A673 (cell line): ENCODE measurements around the gene PUS7. TPM values are rescaled to one million over a fixed set of nuclear protein-coding genes. Genes with fewer than 3 reads are reported as not detected.

Source experiments
- BruUV-seq: library from RNA; stranded (reverse); fragments of 400-500 nt; replicated peaks from 2 replicates; lab custom pipeline; 2021; lab: Mats Ljungman, UMichigan
- CTCF ChIA-PET: fragments of 300-600 bp; sonication (Branson Sonifier 250); formaldehyde crosslinking; loops from one replicate; lab custom pipeline; 2022; ENCODE audit warnings: antibody characterized with exemption; lab: Charles Lee
- POLR2A ChIA-PET: fragments of 300-600 bp; sonication (Branson Sonifier 250); formaldehyde crosslinking; loops from one replicate; lab custom pipeline; 2022; ENCODE audit warnings: antibody characterized with exemption; ENCODE audit not compliant: low non-redundant PET; lab: Charles Lee
- DNase-seq: peaks from one replicate; pipeline ENCODE4 v3.0.0-alpha.2; 2015; ENCODE audit warnings: low spot score
- H3K27ac ChIP-seq: fragments of 200-600 bp; sonication (generic); 2 replicates; pipeline ENCODE4 v1.5.1; 2016; ENCODE audit warnings: mixed run types, low read depth, mild to moderate bottlenecking, mixed read lengths, antibody characterized with exemption, low read length; ENCODE audit not compliant: poor library complexity, severe bottlenecking
- H3K27me3 ChIP-seq: fragments of 200-600 bp; sonication (generic); replicated peaks from 2 replicates; pipeline ENCODE4 v1.6.1; 2017; ENCODE audit warnings: mixed run types, low read depth, mild to moderate bottlenecking, mixed read lengths, antibody characterized with exemption, low read length; ENCODE audit not compliant: insufficient read depth, poor library complexity
- H3K36me3 ChIP-seq: fragments of 200-600 bp; sonication (generic); 2 replicates; pipeline ENCODE4 v1.6.1; 2016; ENCODE audit warnings: mixed run types, mild to moderate bottlenecking, mixed read lengths, antibody characterized with exemption, low read length; ENCODE audit not compliant: insufficient read depth, poor library complexity, severe bottlenecking
- H3K4me1 ChIP-seq: fragments of 200-600 bp; sonication (generic); 2 replicates; pipeline ENCODE4 v1.6.1; 2017; ENCODE audit warnings: mixed run types, mild to moderate bottlenecking, mixed read lengths, antibody characterized with exemption, low read length; ENCODE audit not compliant: insufficient read depth, poor library complexity, severe bottlenecking
- H3K4me3 ChIP-seq: fragments of 200-600 bp; sonication (generic); 2 replicates; pipeline ENCODE4 v1.5.1; 2016; ENCODE audit warnings: low read depth, mixed run types, mild to moderate bottlenecking, mixed read lengths, low read length; ENCODE audit not compliant: poor library complexity, severe bottlenecking
- H3K9me3 ChIP-seq: fragments of 200-600 bp; sonication (generic); 2 replicates; pipeline ENCODE4 v1.6.1; 2016; ENCODE audit warnings: mixed run types, low read depth, mild to moderate bottlenecking, mixed read lengths, antibody characterized with exemption, low read length; ENCODE audit not compliant: poor library complexity, severe bottlenecking
- EZH2 ChIP-seq: fragments of 200-600 bp; sonication (generic); IDR thresholded peaks from 2 replicates; pipeline ENCODE4 v1.6.1; 2017; ENCODE audit warnings: borderline replicate concordance, low read depth, mild to moderate bottlenecking, mixed read lengths, antibody characterized with exemption, low read length; ENCODE audit not compliant: poor library complexity, severe bottlenecking
- intact Hi-C: fragments of 100-400 bp; cut with micrococcal nuclease; formaldehyde crosslinking; loops from one replicate; pipeline ENCODE4 v1.10.0; 2022; ENCODE audit not compliant: unreplicated experiment
- total RNA-seq: library from RNA; stranded (reverse); gene quantifications from 2 replicates; pipeline ENCODE4 v1.2.3, GENCODE V29; 2021
- TF ChIP-seq, protein P1 (sequence below): fragments of 300-800, 200-600 bp; sonication (generic); conservative IDR thresholded peaks from 2 replicates; pipeline ENCODE4 v1.5.1; 2017; ENCODE audit warnings: low read depth, mild to moderate bottlenecking, antibody characterized with exemption, low read length, moderate library complexity, mixed read lengths

Gene PUS7
- total RNA-seq, 1 experiment from 2014 or later = 40.8 TPM

DNA sequence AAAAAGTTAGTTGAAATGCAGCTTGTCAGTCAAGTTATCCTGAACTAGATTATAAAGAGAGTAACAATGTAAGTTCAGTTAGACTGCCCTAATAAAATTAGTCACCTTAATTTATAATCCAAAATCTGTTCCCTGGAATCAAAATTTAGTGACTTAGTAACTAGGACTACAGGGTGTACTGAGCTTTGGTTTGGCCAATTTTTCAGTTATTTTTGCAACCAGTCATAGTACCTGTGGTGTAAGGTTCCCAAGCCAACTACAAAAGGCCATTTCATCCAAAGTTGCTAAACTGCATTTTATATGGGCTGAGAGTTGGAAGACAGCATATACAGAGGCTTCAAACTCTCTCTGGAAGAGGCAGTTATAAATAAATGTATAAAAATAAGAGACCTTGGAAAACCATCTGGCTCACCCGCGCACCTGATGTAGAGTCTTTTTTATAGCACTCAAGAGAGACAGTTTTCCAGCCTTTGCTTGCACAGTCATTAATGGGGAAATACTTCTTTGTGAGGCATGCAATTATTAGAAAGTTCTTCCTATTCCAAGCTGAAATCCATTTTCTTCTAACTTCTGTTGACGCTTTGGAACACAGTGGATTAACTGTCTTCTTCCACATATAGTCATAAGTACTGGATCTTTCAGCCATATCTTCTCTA is 59.2 kb downstream of the PUS7 start:
- Histone ChIP-seq H3K4me3 (no peak overlapping the region), H3K27ac (no peak overlapping the region), H3K27me3 (no peaks in the 10 kb centered on the region), H3K4me1 (no peaks in the 10 kb centered on the region), H3K9me3 (no peaks in the 10 kb centered on the region), H3K36me3 (peaks cover 21% of the 10 kb centered on the region)
- BruUV-seq = no TSS peak
- TF ChIP-seq, protein P1, sequence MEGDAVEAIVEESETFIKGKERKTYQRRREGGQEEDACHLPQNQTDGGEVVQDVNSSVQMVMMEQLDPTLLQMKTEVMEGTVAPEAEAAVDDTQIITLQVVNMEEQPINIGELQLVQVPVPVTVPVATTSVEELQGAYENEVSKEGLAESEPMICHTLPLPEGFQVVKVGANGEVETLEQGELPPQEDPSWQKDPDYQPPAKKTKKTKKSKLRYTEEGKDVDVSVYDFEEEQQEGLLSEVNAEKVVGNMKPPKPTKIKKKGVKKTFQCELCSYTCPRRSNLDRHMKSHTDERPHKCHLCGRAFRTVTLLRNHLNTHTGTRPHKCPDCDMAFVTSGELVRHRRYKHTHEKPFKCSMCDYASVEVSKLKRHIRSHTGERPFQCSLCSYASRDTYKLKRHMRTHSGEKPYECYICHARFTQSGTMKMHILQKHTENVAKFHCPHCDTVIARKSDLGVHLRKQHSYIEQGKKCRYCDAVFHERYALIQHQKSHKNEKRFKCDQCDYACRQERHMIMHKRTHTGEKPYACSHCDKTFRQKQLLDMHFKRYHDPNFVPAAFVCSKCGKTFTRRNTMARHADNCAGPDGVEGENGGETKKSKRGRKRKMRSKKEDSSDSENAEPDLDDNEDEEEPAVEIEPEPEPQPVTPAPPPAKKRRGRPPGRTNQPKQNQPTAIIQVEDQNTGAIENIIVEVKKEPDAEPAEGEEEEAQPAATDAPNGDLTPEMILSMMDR = no peak
- TF ChIP-seq EZH2 = no peak
- intact Hi-C loops = no loop called here
- CTCF ChIA-PET = interaction anchor here (0.6 kb wide), 1 partner anchor 22 kb away, joined by 5 read pairs; no protein-coding TSS in a partner anchor
- DNase-seq = no peak
- POLR2A ChIA-PET = no interaction called here

DNA sequence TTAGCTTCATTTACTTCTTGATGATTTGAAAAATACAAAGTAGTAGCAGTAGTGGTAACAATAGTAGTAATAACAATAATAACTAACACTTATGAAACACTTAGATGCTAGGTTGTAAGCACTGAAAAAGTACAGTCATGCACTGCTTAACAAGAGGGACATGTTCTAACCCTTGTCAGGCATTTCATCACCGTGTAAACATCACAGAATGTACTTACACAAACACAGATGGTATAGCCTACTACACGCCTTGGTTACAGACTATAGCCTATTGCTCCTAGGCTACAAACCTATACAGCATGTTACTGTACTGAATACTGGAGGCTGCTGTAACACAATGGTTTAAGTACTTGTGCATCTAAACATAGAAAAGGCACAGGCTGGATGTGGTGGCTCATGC is 60.6 kb downstream of the PUS7 start:
- H3K9me3 ChIP-seq = no peaks in the 10 kb centered on the region
- no peak overlapping the region for H3K4me3 ChIP-seq
- ChIA-PET CTCF (no interaction called here), POLR2A (no interaction called here)
- peaks cover 33% of the 10 kb centered on the region for H3K36me3 ChIP-seq
- intact Hi-C loops = no loop called here
- no peak overlapping the region for H3K27ac ChIP-seq
- no peak for DNase-seq
- no peaks in the 10 kb centered on the region for H3K4me1 ChIP-seq
- H3K27me3 ChIP-seq = no peaks in the 10 kb centered on the region
- no TSS peak for BruUV-seq
- TF ChIP-seq, protein P1 = no peak
- TF ChIP-seq EZH2 = no peak

DNA sequence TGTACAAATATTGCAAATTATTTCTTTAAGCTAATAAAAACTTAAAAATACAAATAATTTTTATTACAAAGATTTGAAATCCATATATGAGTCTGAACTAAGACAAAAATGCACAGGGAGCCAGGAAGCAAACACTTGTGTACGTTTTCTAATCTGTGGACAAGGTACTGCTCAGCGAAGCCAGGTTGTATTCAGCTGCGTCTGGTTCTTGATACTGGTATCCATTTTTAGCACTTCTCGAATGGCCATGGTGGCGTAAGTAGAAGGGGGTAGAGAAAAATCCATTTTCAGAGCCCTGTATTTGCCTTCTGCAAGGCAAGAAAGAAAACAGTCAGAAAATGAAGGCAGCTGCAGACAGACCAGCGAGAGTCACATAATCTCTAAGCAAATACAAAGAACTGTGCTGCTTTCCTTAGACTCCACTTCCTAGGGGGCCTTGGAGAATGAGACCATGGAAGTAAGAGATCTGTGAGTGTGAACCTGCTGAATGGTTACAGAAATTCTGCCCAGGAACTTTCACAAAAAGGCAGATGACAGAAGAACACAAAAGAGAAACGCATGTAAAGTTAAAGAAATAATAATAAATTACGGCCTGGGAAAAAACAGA is 64.3 kb downstream of the PUS7 start:
- no TSS peak for BruUV-seq
- Histone ChIP-seq H3K9me3 (no peaks in the 10 kb centered on the region), H3K4me3 (no peak overlapping the region), H3K27ac (no peak overlapping the region), H3K27me3 (no peaks in the 10 kb centered on the region), H3K4me1 (peaks cover 27% of the 10 kb centered on the region), H3K36me3 (peaks cover 38% of the 10 kb centered on the region)
- ChIA-PET POLR2A (no interaction called here), CTCF (no interaction called here)
- intact Hi-C loops = no loop called here
- DNase-seq = no peak
- TF ChIP-seq, protein P1 = no peak
- no peak for TF ChIP-seq EZH2
